NCI-H226 (cell line): ENCODE data around the gene TMCC3.
"Not testable (repeated sequence)": the region's sequence is repeated elsewhere in the genome, so short reads cannot be mapped to it uniquely, and the experiment has no call there.

Source experiments
- DNase-seq: peaks from one replicate; pipeline ENCODE4 v3.0.0-alpha.2; 2015

TMCC3 gene

DNA sequence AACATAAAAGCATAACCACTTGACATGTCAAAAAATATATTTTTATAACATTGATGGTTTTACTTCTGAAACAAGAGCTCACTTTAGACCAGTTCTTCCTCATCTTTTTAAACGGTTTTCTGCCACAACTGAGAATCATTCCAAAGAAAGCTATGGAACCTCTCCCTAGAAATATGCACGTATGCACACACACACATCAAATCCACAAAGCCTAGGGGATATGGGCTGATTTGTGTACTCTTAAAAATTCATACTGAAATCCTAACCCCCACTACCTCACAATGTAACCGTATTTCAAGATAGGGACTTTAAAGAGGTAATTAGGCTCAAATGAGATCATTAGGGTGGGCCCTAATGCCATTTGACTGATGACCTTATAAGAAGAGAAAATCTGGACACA, 19.3 kb downstream of the TMCC3 start:
- DNase-seq = no peak

DNA sequence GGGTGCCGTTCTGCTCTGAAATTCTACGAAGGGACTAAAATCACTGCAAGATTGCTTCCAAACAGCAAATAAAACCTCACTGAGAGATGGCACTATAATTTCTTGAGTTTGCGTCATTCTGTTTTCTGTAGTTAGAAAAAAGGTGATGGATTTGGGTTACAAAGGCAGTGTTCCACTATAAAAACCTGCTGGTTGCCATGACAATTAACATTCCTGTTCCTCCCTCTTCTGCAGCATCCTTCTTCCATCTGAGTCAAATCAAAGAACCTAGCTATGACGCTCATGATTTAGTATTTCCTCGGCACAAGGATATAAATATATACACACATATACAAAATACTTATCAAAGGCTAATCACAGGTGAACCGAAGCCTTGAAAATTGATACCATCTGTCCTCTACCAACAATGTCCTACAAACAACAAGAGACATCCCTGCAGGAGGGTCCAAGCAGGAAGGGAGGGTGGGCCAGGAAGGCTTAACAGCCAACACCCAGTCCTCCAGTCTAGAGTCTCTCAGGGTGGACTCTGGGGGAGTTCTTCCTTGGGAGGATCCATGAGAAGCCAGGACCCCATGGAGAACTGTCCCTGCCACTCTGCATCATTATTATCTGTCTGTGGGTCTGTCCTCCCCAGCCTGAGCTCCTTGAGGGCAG, 21.4 kb downstream of the TMCC3 start:
- DNase-seq = no peak

GRCh38 chr12:94628369-94628768, 22.0 kb downstream of the TMCC3 start:
- DNase-seq = no peak

GRCh38 chr12:94625531-94625930, 24.8 kb downstream of the TMCC3 start:
- DNase-seq = no peak

GRCh38 chr12:94623161-94623920, 27.0 kb downstream of the TMCC3 start:
- no peak for DNase-seq

DNA sequence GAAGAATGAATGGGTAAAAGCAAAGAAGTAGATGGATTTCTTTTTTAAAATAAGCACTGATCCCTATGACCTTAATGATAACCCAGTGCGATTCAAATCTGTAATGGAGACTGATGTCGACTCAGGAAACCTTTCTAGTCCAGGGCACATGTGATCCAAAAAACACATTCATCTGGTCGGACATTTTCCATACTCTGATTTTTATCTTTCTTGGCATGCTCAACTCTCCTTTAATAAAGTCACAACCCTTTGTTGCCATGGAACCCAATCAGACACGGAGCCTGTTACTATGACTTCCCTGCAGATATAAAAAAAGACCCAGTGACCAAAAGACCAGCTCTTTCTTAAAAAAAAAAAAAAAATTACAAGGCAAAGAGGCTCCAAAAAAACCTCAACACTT, 27.9 kb downstream of the TMCC3 start:
- DNase-seq = no peak

DNA sequence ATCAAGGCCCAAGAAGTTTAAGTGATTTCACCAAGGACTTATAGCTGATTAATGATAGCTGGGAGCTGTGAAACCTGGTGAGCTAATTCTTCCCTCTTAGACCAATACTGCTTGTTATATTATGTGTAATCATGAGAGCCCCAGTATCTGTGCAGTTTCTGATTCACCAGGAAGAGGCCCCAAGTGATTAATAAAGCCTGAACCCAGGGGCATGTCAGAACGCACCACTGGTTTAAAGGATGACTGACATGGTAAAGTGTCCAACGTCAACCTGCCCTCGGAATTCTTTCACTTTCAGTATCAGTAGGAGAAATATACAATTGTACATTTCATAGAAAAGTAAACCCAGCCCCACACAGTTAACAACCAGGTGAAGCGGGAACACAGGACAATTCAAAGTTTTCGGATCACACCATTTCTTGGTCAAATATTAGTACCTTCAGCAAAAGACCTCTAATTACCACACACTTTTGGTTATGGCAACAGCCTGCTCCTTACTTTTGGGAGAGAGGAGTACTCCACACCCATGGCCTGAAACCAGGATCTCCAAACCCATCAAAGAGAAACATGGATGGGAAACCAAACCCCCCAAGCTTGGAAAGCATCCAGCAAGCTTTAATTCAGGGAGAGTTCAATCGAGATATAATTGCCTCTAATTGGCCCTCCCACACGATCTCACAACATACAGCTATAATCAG, 28.5 kb downstream of the TMCC3 start:
- DNase-seq = peak; percentile 81

- no peak for DNase-seq
Measured at GRCh38 chr12:94620621-94621020, 29.7 kb downstream of the TMCC3 start.

DNA sequence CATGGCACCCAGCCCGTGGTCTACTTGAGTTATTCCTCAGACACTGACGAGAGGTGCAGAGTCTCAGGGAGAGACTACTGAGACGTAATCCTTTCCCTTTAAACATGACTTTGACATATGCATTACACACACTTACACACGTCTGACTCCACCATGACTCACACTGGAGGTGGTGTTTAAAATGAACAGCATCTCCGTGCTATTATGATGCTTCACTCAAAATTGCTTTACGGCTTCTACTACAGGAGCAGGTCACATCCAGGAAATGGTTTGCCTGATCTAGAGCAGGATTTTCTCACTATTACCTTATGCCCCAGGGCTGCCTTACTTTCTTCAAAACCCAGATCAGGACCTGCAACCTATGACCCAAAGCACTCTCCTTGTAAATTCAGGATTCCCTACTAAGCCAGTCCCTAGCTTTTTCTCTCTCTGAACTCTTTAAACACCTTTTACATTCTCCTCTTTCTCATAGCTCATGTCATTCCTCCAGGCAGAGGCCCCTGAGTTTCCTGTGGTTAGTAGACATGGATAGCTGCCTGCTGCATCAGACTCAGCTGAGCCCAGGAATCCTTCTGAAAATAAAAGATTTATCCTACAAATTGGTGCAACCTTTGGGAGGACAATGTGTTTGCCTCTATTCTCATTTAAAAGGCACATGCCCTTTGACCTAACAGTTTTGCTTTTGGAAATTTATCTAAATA, 31.2 kb downstream of the TMCC3 start:
- DNase-seq = peak; percentile 96

DNA sequence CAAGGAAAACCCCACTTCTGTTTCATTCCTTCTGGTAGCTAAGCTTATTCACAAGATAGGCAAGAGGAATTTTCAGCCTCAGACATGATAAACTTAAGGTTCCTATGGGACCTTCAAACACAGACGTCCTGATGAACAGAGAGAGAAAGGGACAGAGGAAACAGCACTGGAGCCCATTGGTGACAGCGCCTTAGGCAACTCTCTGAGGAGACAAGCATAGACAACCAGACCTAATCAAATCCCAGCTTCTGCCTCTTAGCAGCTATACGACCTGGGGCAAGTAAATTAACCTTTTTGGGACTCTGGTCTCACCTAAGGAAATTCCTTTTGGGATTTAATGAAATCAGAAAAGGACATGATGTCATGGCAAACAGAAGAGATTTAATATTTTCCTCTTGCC, 33.3 kb downstream of the TMCC3 start:
- DNase-seq = no peak

- peak; percentile 71 for DNase-seq
Measured at GRCh38 chr12:94616203-94616729, 34.1 kb downstream of the TMCC3 start.

DNA sequence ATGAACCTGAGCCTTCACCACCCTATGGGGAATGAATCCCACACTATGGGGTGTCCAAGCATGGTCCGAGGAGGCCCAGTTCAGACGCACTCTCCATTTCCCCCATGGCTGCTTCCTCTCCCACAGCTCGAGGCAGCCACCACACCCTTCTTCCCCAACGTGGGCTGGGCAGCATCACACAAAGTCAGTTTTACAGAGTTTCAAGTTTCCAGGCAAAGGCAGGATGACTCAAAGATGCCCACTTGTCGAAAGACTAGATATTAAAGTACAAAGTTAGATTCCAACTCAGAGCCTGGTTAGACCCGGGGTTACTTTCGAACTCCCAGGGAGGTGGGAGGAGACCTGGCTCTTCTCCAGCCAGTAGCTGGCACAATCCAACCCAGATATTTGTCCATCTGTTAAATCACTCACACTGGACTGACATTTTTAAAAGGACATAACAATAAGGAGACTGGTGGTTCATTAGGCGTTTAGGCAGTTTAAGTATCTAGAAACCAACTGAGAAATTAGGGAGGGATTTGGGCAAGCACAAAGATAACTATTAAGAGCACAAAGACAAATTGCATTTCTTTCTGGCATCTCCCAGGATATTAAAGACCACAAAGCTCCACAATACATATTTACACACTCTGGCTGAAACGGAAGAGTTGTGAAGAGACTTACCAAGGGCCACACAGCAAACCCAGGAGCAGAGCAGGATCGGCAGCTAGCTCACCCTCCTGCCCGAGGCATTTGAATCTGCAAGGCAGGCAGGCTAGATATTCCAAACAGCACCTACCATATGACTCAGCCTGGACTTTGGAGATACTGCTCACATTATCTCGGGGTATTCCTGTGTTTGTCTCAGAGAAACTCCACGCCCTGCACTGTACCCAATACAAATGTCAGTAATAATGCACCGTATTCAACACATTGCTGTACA, 34.8 kb downstream of the TMCC3 start:
- DNase-seq = peak; percentile 93

DNA sequence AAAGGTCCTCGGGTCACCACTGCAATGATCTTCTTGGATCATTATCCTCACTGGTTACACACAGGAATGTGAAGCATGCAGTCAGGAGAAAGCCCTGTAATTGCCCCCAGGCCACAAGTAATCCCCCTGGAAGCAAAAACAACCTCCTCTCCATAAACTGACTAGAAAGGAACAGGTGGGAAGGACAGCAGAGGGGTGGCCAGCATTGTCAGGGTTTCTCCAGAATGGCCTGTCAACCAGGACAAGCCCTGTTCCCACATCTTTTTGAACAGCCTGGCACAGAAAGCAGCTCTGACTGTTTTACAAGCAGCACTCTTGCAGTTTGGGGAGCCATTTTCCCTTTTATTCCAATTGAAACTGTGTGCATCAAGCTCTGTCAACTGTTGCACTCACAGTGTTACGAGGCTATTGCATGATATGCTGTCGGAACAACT, 36.1 kb downstream of the TMCC3 start:
- DNase-seq = peak; percentile 37

DNA sequence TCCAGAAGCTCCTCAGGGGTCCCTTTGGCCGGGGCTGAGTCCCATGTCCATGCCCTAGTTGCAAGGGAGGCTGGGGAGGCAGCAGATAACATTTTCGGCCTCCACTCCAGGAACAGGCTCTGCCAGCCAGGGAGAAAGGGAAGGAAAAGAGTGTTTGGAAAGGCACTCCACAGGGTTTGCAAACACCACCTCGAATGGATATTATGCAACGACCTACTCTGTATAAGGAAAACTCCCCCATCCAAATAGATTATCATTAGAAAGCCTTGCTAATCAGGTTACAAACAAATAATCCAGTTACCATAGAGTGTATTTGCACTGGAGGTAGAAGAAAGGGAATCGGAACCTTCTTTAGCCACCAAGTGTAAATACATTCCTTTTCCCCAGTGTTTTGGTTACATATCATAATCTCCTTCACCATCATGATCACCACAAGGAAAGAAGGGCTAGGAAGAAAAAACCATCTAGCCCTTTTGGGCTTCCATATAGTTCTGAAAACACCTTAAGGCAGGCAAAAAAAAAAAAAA, 40.4 kb downstream of the TMCC3 start:
- DNase-seq = no peak

GRCh38 chr12:94606810-94607209, 43.5 kb downstream of the TMCC3 start:
- not testable (repeated sequence) for DNase-seq

- DNase-seq = no peak
Measured at GRCh38 chr12:94604366-94604698, 46.0 kb downstream of the TMCC3 start.

GRCh38 chr12:94603434-94604365, 46.7 kb downstream of the TMCC3 start:
- no peak for DNase-seq

- DNase-seq = no peak
Measured at GRCh38 chr12:94602024-94602423, 48.3 kb downstream of the TMCC3 start.

- not testable (repeated sequence) for DNase-seq
Measured at GRCh38 chr12:94601307-94601706, 49.0 kb downstream of the TMCC3 start.

GRCh38 chr12:94599189-94599588, 51.2 kb downstream of the TMCC3 start:
- no peak for DNase-seq

DNA sequence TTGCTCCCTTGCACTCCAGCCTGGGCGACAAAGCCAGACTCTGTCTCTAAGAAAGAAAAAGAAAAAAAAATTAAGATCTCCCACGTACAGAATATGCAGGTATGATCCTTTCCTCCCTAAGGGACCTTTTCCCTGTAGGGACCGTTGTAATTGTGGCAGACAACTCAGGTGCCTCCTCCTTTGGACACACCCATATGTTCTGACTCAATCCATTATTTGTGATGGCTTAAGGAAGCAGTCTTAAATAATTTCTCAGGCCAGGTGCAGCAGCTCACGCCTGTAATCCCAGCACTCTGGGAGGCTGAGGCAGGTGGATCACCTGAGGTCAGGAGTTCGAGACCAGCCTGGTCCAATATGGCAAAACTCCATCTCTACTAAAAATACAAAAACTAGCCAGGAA, 53.1 kb downstream of the TMCC3 start:
- no peak for DNase-seq
